HG03469 (cell line): ENCODE measurements around the gene WDR76.
"Not testable (repeated sequence)": the region's sequence is repeated elsewhere in the genome, so short reads cannot be mapped to it uniquely, and the experiment has no call there.

Experiments used
- ATAC-seq: cut with Tn5 transposase; IDR thresholded peaks from one replicate; pipeline ENCODE4 v1.9.1; 2021; ENCODE audit warnings: mild to moderate bottlenecking, moderate library complexity, moderate number of reproducible peaks; ENCODE audit not compliant: unreplicated experiment

Gene WDR76

GRCh38 chr15:43826508-43827341 lies at the start of gene WDR76:
WDR76 (plus strand) TSS chr15:43827002; CDS start chr15:43827033, 31 bp downstream.
- no peak for ATAC-seq

GRCh38 chr15:43777267-43777914 lies 49.4 kb upstream of the WDR76 start:
- no peak for ATAC-seq

- ATAC-seq: no peak
Observed at GRCh38 chr15:43779016-43779415, 47.8 kb upstream of the WDR76 start.

GRCh38 chr15:43789409-43789808 lies 37.4 kb upstream of the WDR76 start:
- ATAC-seq: no peak

- peak; percentile 69 for ATAC-seq
Observed at GRCh38 chr15:43791993-43792760, 34.6 kb upstream of the WDR76 start, which contains the start of gene SERF2. SERF2 (plus strand) TSS chr15:43792320; CDS start chr15:43792377, 57 bp downstream.

GRCh38 chr15:43792761-43793476 lies 33.9 kb upstream of the WDR76 start:
- no peak for ATAC-seq

- ATAC-seq: no peak
Observed at GRCh38 chr15:43793647-43794046, 33.2 kb upstream of the WDR76 start.

- no peak for ATAC-seq
Observed at GRCh38 chr15:43794269-43795037, 32.3 kb upstream of the WDR76 start.

GRCh38 chr15:43795197-43795596 lies 31.6 kb upstream of the WDR76 start:
- ATAC-seq: no peak

- no peak for ATAC-seq
Observed at GRCh38 chr15:43795997-43796396, 30.8 kb upstream of the WDR76 start.

GRCh38 chr15:43796566-43796965 lies 30.2 kb upstream of the WDR76 start:
- ATAC-seq: no peak

- no peak for ATAC-seq
Observed at GRCh38 chr15:43799209-43799944, 27.4 kb upstream of the WDR76 start.

- ATAC-seq: no peak
Observed at GRCh38 chr15:43799945-43800285, 26.9 kb upstream of the WDR76 start, which contains the start of gene SERINC4. SERINC4 (minus strand) TSS chr15:43800220; CDS start chr15:43799986, 234 bp downstream.

- ATAC-seq: peak; percentile 42
Observed at GRCh38 chr15:43800286-43801141, 26.3 kb upstream of the WDR76 start, which contains the start of gene HYPK. HYPK (plus strand) TSS chr15:43800599; CDS start chr15:43800623, 24 bp downstream.

GRCh38 chr15:43802676-43803075 lies 24.1 kb upstream of the WDR76 start:
- not testable (repeated sequence) for ATAC-seq

- peak; percentile 2 for ATAC-seq
Observed at GRCh38 chr15:43808435-43808950, 18.3 kb upstream of the WDR76 start.

- ATAC-seq: peak; percentile 36
Observed at GRCh38 chr15:43808960-43809678, 17.7 kb upstream of the WDR76 start.
